NCI-H2171 treated with DMSO at 0.1 percent for 48 hours (cell line): Measurements from ENCODE around the gene RNF150.
"Not testable (repeated sequence)": the region's sequence is repeated elsewhere in the genome, so short reads cannot be mapped to it uniquely, and the experiment has no call there.

Experiments used
- DNase-seq: peaks from one replicate; lab custom pipeline; 2025; lab: John Stamatoyannopoulos, UW

The RNF150 gene

DNA sequence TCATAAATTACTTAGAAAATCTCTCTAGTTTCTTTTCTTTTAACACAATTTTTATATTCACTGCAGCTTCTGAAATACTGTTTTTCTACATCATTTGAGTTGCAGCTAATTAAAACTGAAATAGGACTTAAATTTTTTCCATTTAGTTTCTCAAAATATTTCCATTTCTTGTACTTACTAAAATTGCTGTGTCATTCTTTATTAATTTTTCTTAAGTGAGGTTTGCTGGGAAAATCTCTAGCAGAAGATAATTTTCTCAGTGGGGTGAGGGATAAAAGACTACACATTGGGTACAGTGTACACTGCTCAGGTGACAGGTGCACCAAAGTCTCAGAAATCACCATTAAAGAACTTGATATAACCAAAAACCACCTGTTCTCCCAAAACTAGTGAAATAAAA is 57.7 kb downstream of the RNF150 start:
- DNase-seq = no peak

DNA sequence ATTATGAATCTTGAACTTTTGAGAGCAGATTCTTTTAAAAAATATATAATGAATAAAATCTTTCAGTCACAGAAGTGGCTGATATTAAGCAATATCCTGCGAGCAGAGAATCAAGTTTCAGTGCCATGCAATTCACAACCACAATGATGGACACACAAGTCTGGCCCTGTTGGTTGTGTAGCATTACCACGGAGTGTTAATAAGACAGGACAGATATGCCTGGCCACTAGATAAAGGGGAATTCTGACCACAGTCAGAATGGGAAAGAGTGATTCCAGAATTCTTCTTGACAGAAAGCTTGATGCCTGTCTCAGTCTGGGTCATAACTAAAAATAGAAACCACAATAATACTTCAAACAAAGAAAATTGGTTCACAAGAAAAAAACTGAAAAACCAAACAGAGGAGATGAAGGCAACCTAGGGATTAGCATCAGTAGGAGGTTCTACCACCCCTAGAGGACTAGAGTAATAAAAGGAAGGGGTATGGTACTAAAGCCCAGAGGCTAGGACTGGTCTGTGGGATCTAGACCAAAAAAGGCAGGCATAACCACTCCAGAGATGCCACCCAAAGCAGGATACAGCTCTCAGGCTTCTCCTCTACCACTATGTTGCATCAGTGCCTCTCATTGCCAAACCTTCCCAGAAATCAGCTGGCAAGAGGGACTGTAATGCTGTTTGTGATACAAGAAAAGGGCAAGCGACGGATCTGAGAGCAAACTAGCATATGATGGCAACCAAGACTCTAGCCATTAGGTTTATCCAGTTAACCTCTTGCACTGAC is 59.0 kb downstream of the RNF150 start:
- DNase-seq = no peak

GRCh38 chr4:141066690-141067089 is 66.6 kb downstream of the RNF150 start:
- DNase-seq = no peak

DNA sequence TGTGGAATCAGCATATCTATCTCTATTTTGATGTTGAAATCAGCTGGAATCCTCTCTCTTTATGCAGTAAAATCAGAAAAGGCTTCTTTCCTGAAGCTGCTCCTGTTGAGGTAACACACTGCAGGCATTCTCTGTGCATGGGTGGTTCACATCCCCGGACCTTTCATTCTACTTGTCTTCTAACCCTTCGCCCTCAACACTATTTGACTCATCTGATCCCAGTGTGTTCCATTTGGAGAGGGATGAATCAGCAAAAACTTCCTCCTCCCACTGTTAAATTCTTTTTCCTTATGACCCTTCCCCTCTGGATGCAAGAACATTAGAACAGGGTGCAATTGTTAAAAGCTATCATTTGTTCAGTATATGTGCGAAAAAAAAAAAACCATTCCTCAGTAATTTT is 67.4 kb downstream of the RNF150 start:
- DNase-seq = no peak

- no peak for DNase-seq
Measured at GRCh38 chr4:141062651-141063050, 70.6 kb downstream of the RNF150 start.

DNA sequence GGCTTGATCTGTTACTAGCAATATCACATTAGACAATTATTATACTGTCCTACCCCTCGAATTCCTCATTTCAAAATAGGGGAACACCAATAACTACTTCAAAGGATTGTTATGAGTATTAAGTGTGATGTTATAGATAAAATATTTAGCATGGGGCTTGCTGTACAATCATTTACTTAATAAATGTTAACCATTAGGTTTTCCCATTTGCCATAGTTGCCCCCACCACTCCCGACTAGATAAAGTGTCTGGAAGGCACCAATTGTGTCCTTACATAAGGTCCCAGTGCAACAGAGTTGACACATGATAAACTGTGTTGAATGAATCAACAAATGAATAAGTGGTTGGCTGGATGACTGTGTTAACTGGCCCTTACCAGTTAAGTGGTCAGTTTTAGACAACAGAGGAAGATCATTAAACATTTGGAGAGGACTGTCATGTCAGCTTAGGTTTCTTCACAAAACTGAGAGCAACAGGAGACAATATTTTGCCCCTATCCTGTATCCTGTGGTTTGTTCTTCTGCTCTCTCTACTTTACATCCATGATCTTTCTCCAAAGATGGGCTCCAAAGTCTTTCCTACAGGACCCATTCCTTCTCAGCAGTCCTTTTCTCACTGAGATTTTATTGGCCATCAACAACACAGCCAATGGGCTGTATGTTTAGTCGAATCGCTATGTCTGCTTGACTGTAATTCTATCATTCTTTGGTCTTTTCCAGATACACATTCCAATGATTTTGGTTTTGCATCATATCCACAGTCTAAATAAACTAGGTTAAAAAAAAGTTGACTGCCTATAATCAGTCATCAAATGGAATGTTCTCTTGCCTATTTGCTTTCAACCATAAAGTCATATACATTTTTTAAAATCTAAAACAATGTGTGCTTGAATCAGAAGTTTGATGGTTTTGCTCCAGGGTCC is 74.4 kb downstream of the RNF150 start:
- no peak for DNase-seq

GRCh38 chr4:141057582-141057981 is 75.7 kb downstream of the RNF150 start:
- DNase-seq = no peak

DNA sequence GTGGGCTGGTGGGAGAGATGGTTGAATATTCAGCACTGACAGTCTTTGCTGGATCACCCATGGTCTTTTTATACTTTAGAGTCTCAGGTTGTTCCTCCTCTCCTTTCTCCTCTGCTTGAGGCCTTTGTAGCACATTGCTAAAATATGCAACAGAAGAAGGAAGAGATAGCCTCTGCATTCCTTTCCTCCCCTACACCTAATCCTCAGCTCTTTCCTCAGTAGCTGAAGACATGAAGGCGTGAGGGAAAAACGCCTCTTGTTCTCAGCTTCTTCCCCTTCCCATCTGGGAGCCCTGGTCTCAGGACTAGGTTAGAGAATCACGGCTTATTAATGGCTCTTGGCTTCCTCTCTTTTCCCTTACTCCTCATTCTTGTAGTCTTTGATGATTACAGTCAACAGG is 76.8 kb downstream of the RNF150 start:
- DNase-seq = no peak

GRCh38 chr4:141054446-141054845 is 78.8 kb downstream of the RNF150 start:
- DNase-seq = no peak

GRCh38 chr4:141050999-141051398 is 82.3 kb downstream of the RNF150 start:
- DNase-seq = not testable (repeated sequence)

DNA sequence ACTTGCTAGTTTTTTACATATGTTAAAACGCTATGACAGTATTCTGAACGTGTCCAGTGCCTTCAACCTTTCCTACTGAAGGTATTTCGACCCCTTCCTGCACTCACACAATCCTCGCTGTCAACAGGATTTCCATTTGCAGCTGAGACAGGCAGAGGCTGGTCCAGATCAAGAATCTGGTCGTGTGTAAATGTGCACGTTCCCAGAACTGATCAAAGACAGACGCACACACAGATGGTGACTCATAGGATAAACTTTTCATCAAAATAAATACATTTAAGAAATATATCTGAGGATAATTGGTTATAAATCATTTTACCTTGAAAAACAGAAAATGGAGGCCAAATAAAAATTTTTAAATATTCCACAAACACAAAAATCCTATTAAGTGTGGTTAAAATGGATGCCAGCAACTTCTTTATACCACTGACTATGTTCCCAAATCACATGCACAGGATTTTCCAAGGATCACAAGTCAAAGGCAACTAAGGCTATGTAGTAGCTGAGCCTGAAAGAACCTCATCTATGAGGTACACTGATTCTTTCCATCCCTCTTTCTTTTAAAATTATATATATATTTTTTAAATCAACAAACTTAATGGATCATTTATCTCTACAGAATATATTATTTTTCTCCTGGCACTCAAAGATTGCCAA is 85.9 kb downstream of the RNF150 start:
- no peak for DNase-seq

GRCh38 chr4:141046255-141046654 is 87.0 kb downstream of the RNF150 start:
- no peak for DNase-seq

GRCh38 chr4:141045848-141046247 is 87.4 kb downstream of the RNF150 start:
- no peak for DNase-seq

DNA sequence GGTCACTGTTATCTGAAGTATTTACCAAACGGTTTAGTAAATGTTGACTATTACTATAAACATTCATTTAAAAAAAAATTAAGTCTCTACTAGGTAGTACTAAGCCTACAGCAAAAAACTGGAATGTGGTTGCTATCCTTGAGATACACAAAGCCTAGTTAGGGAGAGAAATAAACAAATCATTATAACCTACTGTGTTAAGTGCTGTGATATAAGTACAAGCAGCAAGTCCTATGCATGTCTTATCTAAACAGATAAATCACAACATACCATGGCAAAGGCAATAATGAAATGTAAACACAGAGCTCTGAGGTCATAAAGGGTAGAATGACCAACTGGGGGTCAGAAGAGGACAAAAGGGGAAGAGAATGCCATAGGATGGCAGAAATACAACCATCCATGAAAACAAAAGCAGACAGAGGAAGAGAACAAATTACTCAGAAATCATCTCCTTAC is 92.2 kb downstream of the RNF150 start:
- DNase-seq = no peak

DNA sequence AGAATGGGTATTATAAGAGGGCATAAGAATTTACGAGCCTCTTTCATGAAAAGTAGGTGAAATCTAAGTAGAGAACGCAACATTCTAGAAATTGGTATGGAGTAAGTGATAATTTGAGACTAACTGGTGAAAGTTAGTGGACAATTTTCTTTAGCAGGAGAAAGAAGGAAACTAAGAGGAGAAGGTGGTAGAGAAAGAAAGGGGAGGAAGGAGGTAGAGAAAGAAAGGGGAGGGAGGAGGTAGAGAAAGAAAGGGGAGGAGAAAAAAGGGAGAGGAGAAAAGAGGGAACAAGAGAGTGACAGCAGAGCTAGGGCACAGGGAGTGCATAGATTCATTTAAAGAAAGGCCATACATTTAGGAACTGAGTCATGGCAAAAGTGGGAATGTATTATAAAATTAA is 94.1 kb downstream of the RNF150 start:
- DNase-seq = no peak

- no peak for DNase-seq
Measured at GRCh38 chr4:141038428-141038827, 94.8 kb downstream of the RNF150 start.

DNA sequence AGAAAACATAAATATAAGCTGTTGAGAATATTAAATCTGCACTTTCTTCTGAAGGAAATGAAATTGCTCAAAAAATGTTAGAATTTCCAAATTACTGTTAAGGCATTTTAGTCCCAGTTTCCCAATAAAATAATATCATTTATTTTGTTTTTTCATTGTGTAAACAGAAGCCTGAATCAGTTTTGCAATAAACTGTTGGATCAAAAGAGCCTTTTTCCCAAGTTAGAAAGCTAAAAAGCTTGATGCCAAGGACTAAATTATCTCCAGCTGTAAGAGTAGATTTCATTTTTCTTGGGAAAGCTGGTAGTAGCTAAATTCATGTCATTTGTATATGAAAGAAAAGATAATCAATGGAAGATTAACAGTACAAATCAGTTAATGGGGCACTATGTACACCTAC is 95.8 kb downstream of the RNF150 start:
- no peak for DNase-seq

DNA sequence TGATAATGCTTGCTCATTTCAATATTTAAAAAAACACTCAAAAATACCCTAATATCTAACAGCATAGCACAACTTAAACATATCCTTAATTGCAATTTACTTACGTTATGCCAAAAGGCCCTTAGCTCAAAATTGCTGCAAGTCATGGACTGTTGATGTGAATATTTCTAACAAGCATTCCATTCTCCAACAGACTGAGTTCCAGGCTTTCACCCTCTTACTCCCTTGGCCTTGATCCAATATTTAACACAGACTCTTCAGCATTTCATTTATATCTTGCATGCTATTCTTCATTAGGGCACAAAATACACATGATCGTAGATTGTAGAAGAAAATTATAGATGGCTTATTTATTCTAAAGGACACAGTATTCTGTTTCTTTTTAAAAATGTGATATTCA is 96.5 kb downstream of the RNF150 start:
- DNase-seq = no peak

GRCh38 chr4:141035920-141036319 is 97.3 kb downstream of the RNF150 start:
- DNase-seq = no peak

GRCh38 chr4:141028024-141028529 is 105.2 kb downstream of the RNF150 start:
- DNase-seq = peak; percentile 72

DNA sequence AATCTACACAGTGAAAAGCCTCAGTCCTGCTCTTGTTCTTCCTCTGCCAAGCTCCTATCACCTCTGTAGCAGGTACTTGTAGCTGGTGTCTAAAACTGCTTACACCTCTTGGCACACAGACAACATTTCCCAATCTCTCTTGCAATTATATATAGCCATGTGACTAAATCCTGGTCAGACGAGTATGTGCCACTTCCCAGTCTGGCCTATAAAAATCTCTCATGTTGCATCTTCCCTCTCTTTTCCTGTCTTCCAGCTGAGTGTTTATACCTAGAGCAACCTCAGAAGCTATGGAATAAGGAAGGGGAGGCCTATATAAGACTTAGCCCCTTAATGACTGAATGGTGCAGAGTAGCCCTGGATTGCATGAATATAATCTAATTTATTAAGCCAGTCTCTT is 105.8 kb downstream of the RNF150 start:
- DNase-seq = peak; percentile 61

- no peak for DNase-seq
Measured at GRCh38 chr4:141026900-141027299, 106.4 kb downstream of the RNF150 start.
